GM12864 (cell line): Measurements from ENCODE around the gene SOX2.

ENCODE experiments used
- DNase-seq: peaks from one replicate; pipeline ENCODE4 v3.0.0-alpha.2; 2011; ENCODE audit warnings: low read depth
- H3K4me3 ChIP-seq: 2 replicates; pipeline ENCODE4 v1.5.1; 2011; ENCODE audit warnings: mild to moderate bottlenecking, low read depth, low read length, control low read depth
- TF ChIP-seq, protein P1 (sequence below): IDR thresholded peaks from 2 replicates; pipeline ENCODE4 v1.5.1; 2011; ENCODE audit warnings: low read depth, mild to moderate bottlenecking, moderate library complexity, low read length, control low read depth, inconsistent platforms; ENCODE audit errors: missing control alignments

SOX2 gene

DNA sequence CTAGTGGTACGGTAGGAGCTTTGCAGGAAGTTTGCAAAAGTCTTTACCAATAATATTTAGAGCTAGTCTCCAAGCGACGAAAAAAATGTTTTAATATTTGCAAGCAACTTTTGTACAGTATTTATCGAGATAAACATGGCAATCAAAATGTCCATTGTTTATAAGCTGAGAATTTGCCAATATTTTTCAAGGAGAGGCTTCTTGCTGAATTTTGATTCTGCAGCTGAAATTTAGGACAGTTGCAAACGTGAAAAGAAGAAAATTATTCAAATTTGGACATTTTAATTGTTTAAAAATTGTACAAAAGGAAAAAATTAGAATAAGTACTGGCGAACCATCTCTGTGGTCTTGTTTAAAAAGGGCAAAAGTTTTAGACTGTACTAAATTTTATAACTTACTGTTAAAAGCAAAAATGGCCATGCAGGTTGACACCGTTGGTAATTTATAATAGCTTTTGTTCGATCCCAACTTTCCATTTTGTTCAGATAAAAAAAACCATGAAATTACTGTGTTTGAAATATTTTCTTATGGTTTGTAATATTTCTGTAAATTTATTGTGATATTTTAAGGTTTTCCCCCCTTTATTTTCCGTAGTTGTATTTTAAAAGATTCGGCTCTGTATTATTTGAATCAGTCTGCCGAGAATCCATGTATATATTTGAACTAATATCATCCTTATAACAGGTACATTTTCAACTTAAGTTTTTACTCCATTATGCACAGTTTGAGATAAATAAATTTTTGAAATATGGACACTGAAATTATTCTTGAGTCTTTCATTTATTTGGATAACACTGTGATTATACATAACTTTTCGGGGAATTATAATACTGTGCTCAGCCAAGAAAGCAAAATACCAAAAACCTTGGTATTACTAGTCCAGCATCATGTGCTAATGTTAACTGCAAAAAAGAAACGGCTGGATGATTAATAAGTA lies 2.2 kb downstream of the SOX2 start:
- H3K4me3 ChIP-seq, result no peak overlapping the region
- no peak for DNase-seq
- TF ChIP-seq, protein P1, sequence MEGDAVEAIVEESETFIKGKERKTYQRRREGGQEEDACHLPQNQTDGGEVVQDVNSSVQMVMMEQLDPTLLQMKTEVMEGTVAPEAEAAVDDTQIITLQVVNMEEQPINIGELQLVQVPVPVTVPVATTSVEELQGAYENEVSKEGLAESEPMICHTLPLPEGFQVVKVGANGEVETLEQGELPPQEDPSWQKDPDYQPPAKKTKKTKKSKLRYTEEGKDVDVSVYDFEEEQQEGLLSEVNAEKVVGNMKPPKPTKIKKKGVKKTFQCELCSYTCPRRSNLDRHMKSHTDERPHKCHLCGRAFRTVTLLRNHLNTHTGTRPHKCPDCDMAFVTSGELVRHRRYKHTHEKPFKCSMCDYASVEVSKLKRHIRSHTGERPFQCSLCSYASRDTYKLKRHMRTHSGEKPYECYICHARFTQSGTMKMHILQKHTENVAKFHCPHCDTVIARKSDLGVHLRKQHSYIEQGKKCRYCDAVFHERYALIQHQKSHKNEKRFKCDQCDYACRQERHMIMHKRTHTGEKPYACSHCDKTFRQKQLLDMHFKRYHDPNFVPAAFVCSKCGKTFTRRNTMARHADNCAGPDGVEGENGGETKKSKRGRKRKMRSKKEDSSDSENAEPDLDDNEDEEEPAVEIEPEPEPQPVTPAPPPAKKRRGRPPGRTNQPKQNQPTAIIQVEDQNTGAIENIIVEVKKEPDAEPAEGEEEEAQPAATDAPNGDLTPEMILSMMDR, result no peak

DNA sequence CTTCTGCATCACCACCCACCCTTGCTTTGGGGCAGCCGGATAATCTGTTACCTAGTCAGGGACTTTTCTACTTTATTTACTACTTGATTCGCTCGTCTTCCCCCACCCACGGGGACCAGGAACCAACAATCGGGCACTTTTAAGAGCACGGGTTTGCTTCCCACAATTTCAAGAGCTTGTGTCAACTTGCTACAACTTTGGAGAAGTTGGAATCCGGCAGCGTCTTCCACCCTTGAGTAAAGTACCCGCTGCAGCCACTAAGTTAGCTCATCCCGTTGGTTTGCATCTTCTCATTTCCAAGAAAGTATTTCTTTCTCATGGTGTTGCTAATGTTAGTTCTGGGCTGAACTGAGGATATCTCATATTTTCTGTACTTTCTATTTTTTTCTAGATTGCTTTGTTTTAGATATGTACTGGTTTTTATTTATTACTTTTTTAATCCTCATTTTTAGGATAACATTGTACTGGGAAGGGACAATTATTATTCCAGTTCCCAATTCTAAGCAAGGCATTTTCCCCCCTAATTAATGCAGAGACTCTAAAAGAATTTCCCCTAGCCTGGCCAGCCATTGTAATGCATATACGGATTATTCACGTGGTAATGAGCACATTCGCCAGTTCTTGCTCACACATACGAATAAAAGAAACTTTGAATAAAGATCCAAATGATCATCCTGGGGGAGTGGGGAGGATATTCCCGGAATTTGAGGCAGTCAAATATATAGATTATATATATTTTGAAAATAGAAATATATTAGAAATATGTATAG lies 4.0 kb downstream of the SOX2 start:
- TF ChIP-seq, protein P1, result no peak
- no peak overlapping the region for H3K4me3 ChIP-seq

GRCh38 chr3:181716966-181717365 lies 5.2 kb downstream of the SOX2 start:
- TF ChIP-seq, protein P1, result no peak
- no peak for DNase-seq
- H3K4me3 ChIP-seq, result no peak overlapping the region

More for the DNA sequence above, 4.0 kb downstream of the SOX2 start:
- no peak for DNase-seq

DNA sequence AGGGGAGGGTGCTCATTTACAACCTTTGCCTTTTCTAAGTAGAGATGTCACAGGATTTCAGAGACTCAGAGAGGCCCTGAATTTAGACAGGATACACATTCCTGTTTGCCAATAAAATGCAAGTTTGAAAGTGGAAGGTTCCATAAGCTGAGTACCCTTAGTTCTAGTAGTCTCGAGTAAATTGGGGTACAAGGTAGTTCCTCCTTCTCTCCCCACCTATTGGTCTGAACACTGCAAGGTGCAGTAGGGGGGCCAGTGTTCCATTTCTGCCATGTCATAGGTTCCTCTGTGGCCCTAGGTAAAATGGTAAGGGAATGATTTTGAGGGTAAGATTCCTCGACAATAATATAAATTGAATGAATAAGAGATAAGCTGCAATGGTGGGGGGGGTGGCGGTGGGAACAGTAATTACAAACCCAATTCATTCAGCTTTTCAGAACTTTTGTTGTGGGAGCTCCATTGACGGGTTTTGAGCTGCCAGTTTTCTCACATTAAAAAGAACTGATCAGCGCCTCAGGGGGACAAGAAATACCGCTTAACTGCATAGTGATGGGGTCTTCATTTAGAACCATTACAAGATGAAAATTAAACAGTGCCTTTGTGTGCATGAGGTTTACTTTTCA lies 5.9 kb downstream of the SOX2 start:
- no peak for DNase-seq
- no peak overlapping the region for H3K4me3 ChIP-seq
- TF ChIP-seq, protein P1, result no peak

GRCh38 chr3:181718369-181718768 lies 6.6 kb downstream of the SOX2 start:
- no peak for DNase-seq
- no peak overlapping the region for H3K4me3 ChIP-seq
- TF ChIP-seq, protein P1, result no peak

- no peak for DNase-seq
- TF ChIP-seq, protein P1, result no peak
- H3K4me3 ChIP-seq, result no peak overlapping the region
These were observed 7.5 kb downstream of the SOX2 start for GRCh38 chr3:181718987-181719911.
